OCI-LY1 (cell line): Measurements from ENCODE around the gene LIMS1.
"Not testable (repeated sequence)": the region's sequence is repeated elsewhere in the genome, so short reads cannot be mapped to it uniquely, and the experiment has no call there.

Experiments
- H2AFZ ChIP-seq: fragments of 200-600 bp; sonication (generic), shearing (Covaris generic); 2 replicates; pipeline ENCODE4 v1.6.0; 2014; ENCODE audit warnings: antibody characterized with exemption, mild to moderate bottlenecking, low read length
- H3F3A ChIP-seq: fragments of 200-600 bp; sonication (generic), shearing (Covaris generic); 2 replicates; pipeline ENCODE4 v1.6.0; 2014; ENCODE audit warnings: mild to moderate bottlenecking, antibody characterized with exemption, low read length, moderate library complexity; ENCODE audit not compliant: insufficient read depth
- H3K27ac ChIP-seq: fragments of 200-600 bp; sonication (generic); 2 replicates; pipeline ENCODE4 v1.5.1; 2014; ENCODE audit warnings: low read length, mixed run types, mild to moderate bottlenecking, low read depth; ENCODE audit not compliant: poor library complexity, severe bottlenecking
- H3K27me3 ChIP-seq: fragments of 200-600 bp; sonication (generic); 2 replicates; pipeline ENCODE4 v1.6.0; 2014; ENCODE audit warnings: antibody characterized with exemption, mild to moderate bottlenecking, low read length, moderate library complexity; ENCODE audit not compliant: insufficient read depth
- H3K36me3 ChIP-seq: fragments of 200-600 bp; sonication (generic); 2 replicates; pipeline ENCODE4 v1.6.1; 2014; ENCODE audit warnings: mild to moderate bottlenecking, antibody characterized with exemption, low read length, moderate library complexity, mixed read lengths; ENCODE audit not compliant: insufficient read depth
- H3K4me1 ChIP-seq: fragments of 200-600 bp; sonication (generic); 2 replicates; pipeline ENCODE4 v1.5.1; 2014; ENCODE audit warnings: mild to moderate bottlenecking, low read length, moderate library complexity; ENCODE audit not compliant: insufficient read depth, severe bottlenecking
- H3K4me2 ChIP-seq: fragments of 200-600 bp; sonication (generic), shearing (Covaris generic); 2 replicates; pipeline ENCODE4 v1.6.1; 2014; ENCODE audit warnings: low read length
- H3K4me3 ChIP-seq: fragments of 200-600 bp; sonication (generic); 2 replicates; pipeline ENCODE4 v1.5.1; 2014; ENCODE audit warnings: low read length, low read depth, mild to moderate bottlenecking, mixed read lengths; ENCODE audit not compliant: poor library complexity, severe bottlenecking
- H3K79me2 ChIP-seq: fragments of 200-600 bp; shearing (Covaris generic); 2 replicates; pipeline ENCODE4 v1.6.1; 2016; ENCODE audit warnings: mixed run types, low read length, mixed read lengths; ENCODE audit not compliant: insufficient read depth
- H3K9ac ChIP-seq: fragments of 200-600 bp; sonication (generic), shearing (Covaris generic); 2 replicates; pipeline ENCODE4 v1.6.1; 2014; ENCODE audit warnings: mild to moderate bottlenecking, low read length, mixed read lengths
- H3K9me2 ChIP-seq: fragments of 200-600 bp; sonication (generic), shearing (Covaris generic); 2 replicates; pipeline ENCODE4 v1.6.1; 2014; ENCODE audit warnings: low read depth, mild to moderate bottlenecking, low read length, mixed read lengths
- H3K9me3 ChIP-seq: fragments of 200-600 bp; shearing (Covaris generic); 2 replicates; pipeline ENCODE4 v1.6.1; 2014; ENCODE audit warnings: low read length, mixed read lengths
- H4K20me1 ChIP-seq: fragments of 200-600 bp; sonication (generic), shearing (Covaris generic); 2 replicates; pipeline ENCODE4 v1.6.0; 2016; ENCODE audit warnings: mild to moderate bottlenecking, low read length; ENCODE audit not compliant: insufficient read depth

The LIMS1 gene

DNA sequence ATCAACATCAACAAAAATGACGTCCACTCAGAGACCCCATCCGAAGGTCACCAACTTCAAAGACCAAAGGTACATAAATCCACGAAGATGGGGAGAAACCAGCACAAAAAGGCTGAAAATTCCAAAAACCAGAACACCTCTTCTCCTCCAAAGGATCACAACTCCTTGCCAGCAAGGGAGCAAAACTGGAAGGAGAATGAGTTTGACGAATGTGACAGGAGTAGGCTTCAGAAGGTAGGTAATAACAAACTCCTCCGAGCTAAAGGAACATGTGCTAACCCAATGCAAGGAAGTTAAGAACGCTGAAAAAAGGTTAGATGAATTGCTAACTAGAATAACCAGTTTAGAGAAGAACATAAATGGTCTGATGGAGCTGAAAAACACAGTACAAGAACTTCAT is 110.2 kb downstream of the LIMS1 start:
- not testable (repeated sequence) for H3K27ac ChIP-seq, H3K27me3 ChIP-seq, H2AFZ ChIP-seq, H4K20me1 ChIP-seq, H3F3A ChIP-seq, H3K4me3 ChIP-seq, H3K9me3 ChIP-seq, H3K9ac ChIP-seq, H3K9me2 ChIP-seq, H3K4me1 ChIP-seq, H3K4me2 ChIP-seq
- Histone ChIP-seq H3K36me3 (peaks cover 20% of the 10 kb centered on the region), H3K79me2 (peaks cover 33% of the 10 kb centered on the region)

GRCh38 chr2:108648796-108649195 is 114.5 kb downstream of the LIMS1 start:
- H3K4me3 ChIP-seq, H2AFZ ChIP-seq, H3K27me3 ChIP-seq, H3K4me2 ChIP-seq, H3K27ac ChIP-seq, H3K36me3 ChIP-seq, H3K9me2 ChIP-seq, H3K79me2 ChIP-seq, H3F3A ChIP-seq, H3K9me3 ChIP-seq, H4K20me1 ChIP-seq, H3K9ac ChIP-seq: not testable (repeated sequence)
- peaks cover 16% of the 10 kb centered on the region for H3K4me1 ChIP-seq

DNA sequence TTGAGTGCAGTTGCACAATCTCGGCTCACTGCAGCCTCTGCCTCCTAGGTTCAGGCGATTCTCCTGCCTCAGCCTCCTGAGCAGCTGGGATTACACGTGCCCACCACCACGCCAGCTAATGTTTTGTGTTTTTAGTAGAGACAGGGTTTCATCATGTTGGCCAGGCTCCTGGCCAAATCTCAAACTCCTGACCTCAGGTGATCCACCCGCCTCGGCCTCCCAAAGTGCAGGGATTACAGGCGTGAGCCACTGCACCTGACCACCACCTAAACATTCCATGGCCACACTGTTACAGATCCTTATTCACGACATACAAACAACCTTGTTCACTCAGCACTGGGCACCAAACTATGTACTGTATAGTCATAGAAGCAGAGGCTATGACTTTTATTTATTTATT is 116.2 kb downstream of the LIMS1 start:
- peaks cover 19% of the 10 kb centered on the region for H3K4me1 ChIP-seq
- not testable (repeated sequence) for H4K20me1 ChIP-seq, H2AFZ ChIP-seq, H3K9ac ChIP-seq, H3K9me2 ChIP-seq, H3K9me3 ChIP-seq, H3K36me3 ChIP-seq, H3K4me3 ChIP-seq, H3K4me2 ChIP-seq, H3K27me3 ChIP-seq, H3K79me2 ChIP-seq, H3K27ac ChIP-seq, H3F3A ChIP-seq

- Histone ChIP-seq H3K4me1 (peaks cover 19% of the 10 kb centered on the region), H3K27ac (peak overlapping the region; percentile 36)
- H3K4me3 ChIP-seq, H3K9me2 ChIP-seq, H4K20me1 ChIP-seq, H3K36me3 ChIP-seq, H3F3A ChIP-seq, H3K79me2 ChIP-seq, H3K9me3 ChIP-seq, H3K4me2 ChIP-seq, H3K9ac ChIP-seq, H2AFZ ChIP-seq, H3K27me3 ChIP-seq: not testable (repeated sequence)
These were observed 117.2 kb downstream of the LIMS1 start for GRCh38 chr2:108651468-108651867.

DNA sequence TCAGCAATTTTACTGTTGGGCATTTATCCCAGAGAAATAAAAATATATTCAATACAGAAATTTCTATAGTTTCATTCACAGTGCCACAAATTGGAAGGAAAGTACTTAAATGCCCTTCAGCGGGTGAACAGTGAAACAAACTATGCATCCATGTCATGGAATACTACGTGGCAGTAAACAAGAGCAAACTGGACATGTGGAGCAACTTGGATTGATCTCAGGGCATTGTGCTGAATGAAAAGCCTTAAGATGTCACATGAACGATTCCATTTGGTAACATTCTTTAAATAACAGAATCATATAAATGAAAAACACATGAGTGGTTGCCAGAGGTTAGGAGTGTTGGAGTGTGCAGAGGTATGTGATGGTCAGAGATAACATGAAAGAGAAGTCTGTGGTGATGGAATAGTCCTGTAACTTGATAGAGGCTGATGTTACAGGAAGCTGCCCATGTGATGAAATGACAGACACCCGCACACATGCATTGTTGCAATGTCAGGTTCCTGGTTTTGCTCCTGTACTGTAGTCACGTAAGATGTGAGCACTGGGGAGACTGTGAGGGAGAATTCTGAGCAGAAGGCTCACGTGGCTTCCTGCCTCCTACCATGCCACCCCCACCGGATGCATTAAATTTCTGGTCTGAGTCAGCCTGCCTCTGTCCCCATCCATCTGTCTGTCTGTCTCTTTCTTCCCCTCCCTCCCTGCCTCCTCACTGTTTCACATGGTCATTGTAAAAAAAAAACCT is 118.1 kb downstream of the LIMS1 start:
- not testable (repeated sequence) for H3K4me3 ChIP-seq

GRCh38 chr2:108653425-108653824 is 119.2 kb downstream of the LIMS1 start:
- peaks cover 27% of the 10 kb centered on the region for H3K4me1 ChIP-seq
- peak overlapping the region; percentile 23; the same call in 1 of the 2 replicates for H3K4me2 ChIP-seq
- H3K27ac ChIP-seq = peak overlapping the region; percentile 69
- not testable (repeated sequence) for H3K79me2 ChIP-seq, H3K9me3 ChIP-seq, H2AFZ ChIP-seq, H3F3A ChIP-seq, H3K9ac ChIP-seq, H3K9me2 ChIP-seq, H3K27me3 ChIP-seq, H3K4me3 ChIP-seq, H4K20me1 ChIP-seq, H3K36me3 ChIP-seq

More for the DNA sequence above, 118.1 kb downstream of the LIMS1 start:
- H3K27me3 ChIP-seq, H3K9ac ChIP-seq, H3K9me2 ChIP-seq, H4K20me1 ChIP-seq, H3F3A ChIP-seq, H2AFZ ChIP-seq, H3K36me3 ChIP-seq, H3K9me3 ChIP-seq, H3K79me2 ChIP-seq, H3K4me2 ChIP-seq: not testable (repeated sequence)
- Histone ChIP-seq H3K4me1 (peaks cover 23% of the 10 kb centered on the region), H3K27ac (peak overlapping the region; percentile 74)

- H2AFZ ChIP-seq, H3K9ac ChIP-seq, H4K20me1 ChIP-seq, H3K79me2 ChIP-seq, H3K9me3 ChIP-seq, H3K9me2 ChIP-seq, H3F3A ChIP-seq, H3K36me3 ChIP-seq, H3K27me3 ChIP-seq: not testable (repeated sequence)
- peak overlapping the region; percentile 69 for H3K27ac ChIP-seq
- H3K4me2 ChIP-seq = peak overlapping the region; percentile 23; the same call in 1 of the 2 replicates
- H3K4me3 ChIP-seq = peak overlapping the region; percentile 22
- H3K4me1 ChIP-seq = peaks cover 27% of the 10 kb centered on the region
These were observed 119.6 kb downstream of the LIMS1 start for GRCh38 chr2:108653849-108654248.
